GM18519 (cell line): Measurements from ENCODE around the gene KIF9.
"Not testable (repeated sequence)": the region's sequence is repeated elsewhere in the genome, so short reads cannot be mapped to it uniquely, and the experiment has no call there.

ENCODE experiments used
- ATAC-seq: cut with Tn5 transposase; IDR thresholded peaks from one replicate; pipeline ENCODE4 v1.9.1; 2021; ENCODE audit warnings: mild to moderate bottlenecking, moderate library complexity; ENCODE audit not compliant: unreplicated experiment, low FRiP score

The KIF9 gene

GRCh38 chr3:47282424-47283192, at the start of gene KIF9, which contains the start of gene KLHL18:
Gene KIF9, minus strand, starts transcription at chr3:47282799. Its CDS starts 5,425 bp downstream, at chr3:47277374.
Gene KLHL18, plus strand, starts transcription at chr3:47282944. Its CDS starts 22 bp downstream, at chr3:47282966.
- ATAC-seq, result peak; percentile 69

- no peak for ATAC-seq
Observed at GRCh38 chr3:47324278-47324865, 41.8 kb upstream of the KIF9 start.

GRCh38 chr3:47323431-47324277, 41.1 kb upstream of the KIF9 start:
- no peak for ATAC-seq

GRCh38 chr3:47319956-47320355, 37.4 kb upstream of the KIF9 start:
- no peak for ATAC-seq

- ATAC-seq, result no peak
Observed at GRCh38 chr3:47318916-47319315, 36.3 kb upstream of the KIF9 start.

- ATAC-seq, result not testable (repeated sequence)
Observed at GRCh38 chr3:47316151-47316550, 33.6 kb upstream of the KIF9 start.

- no peak for ATAC-seq
Observed at GRCh38 chr3:47315069-47315647, 32.6 kb upstream of the KIF9 start.

- ATAC-seq, result no peak
Observed at GRCh38 chr3:47314056-47314764, 31.6 kb upstream of the KIF9 start.

- no peak for ATAC-seq
Observed at GRCh38 chr3:47313341-47314055, 30.9 kb upstream of the KIF9 start.

GRCh38 chr3:47310391-47310790, 27.8 kb upstream of the KIF9 start:
- ATAC-seq, result no peak

- ATAC-seq, result not testable (repeated sequence)
Observed at GRCh38 chr3:47309231-47309630, 26.6 kb upstream of the KIF9 start.

GRCh38 chr3:47306022-47306421, 23.4 kb upstream of the KIF9 start:
- no peak for ATAC-seq

GRCh38 chr3:47301456-47301855, 18.9 kb upstream of the KIF9 start:
- ATAC-seq, result no peak

- ATAC-seq, result no peak
Observed at GRCh38 chr3:47299381-47300318, 17.1 kb upstream of the KIF9 start.

- ATAC-seq, result no peak
Observed at GRCh38 chr3:47298439-47298838, 15.8 kb upstream of the KIF9 start.

- ATAC-seq, result no peak
Observed at GRCh38 chr3:47296562-47297302, 14.1 kb upstream of the KIF9 start.

GRCh38 chr3:47295976-47296375, 13.4 kb upstream of the KIF9 start:
- ATAC-seq, result no peak

GRCh38 chr3:47295322-47295721, 12.7 kb upstream of the KIF9 start:
- ATAC-seq, result no peak
